PC-9 (cell line): Measurements from ENCODE around the gene IRX5. TPM values are rescaled to one million over a fixed set of nuclear protein-coding genes. Genes with fewer than 3 reads are reported as not detected.

Experiments used
- BruUV-seq: library from RNA; stranded (reverse); fragments of 400-500 nt; replicated peaks from 2 replicates; lab custom pipeline; 2021; lab: Mats Ljungman, UMichigan
- CTCF ChIA-PET: fragments of 300-600 bp; sonication (Branson Sonifier 250); formaldehyde crosslinking; loops from one replicate; lab custom pipeline; 2022; ENCODE audit warnings: antibody characterized with exemption; lab: Charles Lee
- POLR2A ChIA-PET: fragments of 300-600 bp; sonication (Branson Sonifier 250); formaldehyde crosslinking; loops from one replicate; lab custom pipeline; 2022; ENCODE audit warnings: antibody characterized with exemption; ENCODE audit not compliant: unreplicated experiment; lab: Charles Lee
- DNase-seq, 2 experiments: peaks; one replicate each; pipeline versions ENCODE4 v3.0.0 to v3.0.0-alpha.2; 2015 to 2022; ENCODE audit warnings: mixed read lengths in 1 of 2
- H2AFZ ChIP-seq: fragments of 200-600 bp; sonication (generic); 2 replicates; pipeline ENCODE4 v1.8.1; 2017; ENCODE audit warnings: antibody characterized with exemption
- H3F3A ChIP-seq: fragments of 200-600 bp; sonication (generic); 2 replicates; pipeline ENCODE4 v1.8.1; 2017; ENCODE audit warnings: antibody characterized with exemption, mild to moderate bottlenecking, low read depth; ENCODE audit not compliant: insufficient read depth
- H3K27ac ChIP-seq: fragments of 200-600 bp; sonication (generic); 2 replicates; pipeline ENCODE4 v1.6.1; 2016; ENCODE audit warnings: mixed run types
- H3K27me3 ChIP-seq: fragments of 200-600 bp; sonication (generic); 2 replicates; pipeline ENCODE4 v1.6.1; 2016; ENCODE audit warnings: low read depth, mixed run types; ENCODE audit not compliant: insufficient read depth
- H3K36me3 ChIP-seq: fragments of 200-600 bp; sonication (generic); 2 replicates; pipeline ENCODE4 v1.6.1; 2016; ENCODE audit warnings: low read depth, mixed run types
- H3K4me1 ChIP-seq: fragments of 200-600 bp; sonication (generic); replicated peaks from 2 replicates; pipeline ENCODE4 v1.6.1; 2016; ENCODE audit warnings: mixed run types; ENCODE audit not compliant: insufficient read depth
- H3K4me2 ChIP-seq: fragments of 200-600 bp; sonication (generic); 2 replicates; pipeline ENCODE4 v1.6.1; 2017; ENCODE audit warnings: mixed run types
- H3K4me3 ChIP-seq: fragments of 200-600 bp; sonication (generic); 2 replicates; pipeline ENCODE4 v1.6.1; 2016; ENCODE audit warnings: mixed run types
- H3K79me2 ChIP-seq: fragments of 200-600 bp; sonication (generic); 2 replicates; pipeline ENCODE4 v1.6.1; 2017; ENCODE audit warnings: low read depth, mixed run types
- H3K9me2 ChIP-seq: fragments of 200-600 bp; sonication (generic); 2 replicates; pipeline ENCODE4 v1.8.1; 2017; ENCODE audit warnings: mild to moderate bottlenecking; ENCODE audit not compliant: insufficient read depth
- H3K9me3 ChIP-seq: fragments of 200-600 bp; sonication (generic); 2 replicates; pipeline ENCODE4 v1.8.1; 2016; ENCODE audit warnings: low read depth; ENCODE audit not compliant: insufficient read depth
- H4K20me1 ChIP-seq: fragments of 200-600 bp; sonication (generic); 2 replicates; pipeline ENCODE4 v1.8.1; 2017; ENCODE audit not compliant: insufficient read depth
- CTCF ChIP-seq: fragments of 200-600 bp; sonication (generic); conservative IDR thresholded peaks from 2 replicates; pipeline ENCODE4 v1.6.1; 2017; ENCODE audit warnings: mixed run types, antibody characterized with exemption, mild to moderate bottlenecking, moderate library complexity
- EZH2 ChIP-seq: fragments of 200-600 bp; sonication (generic); IDR thresholded peaks from 2 replicates; pipeline ENCODE4 v1.8.0; 2017; ENCODE audit warnings: antibody characterized with exemption, low read depth
- intact Hi-C: fragments of 100-400 bp; cut with micrococcal nuclease; formaldehyde crosslinking; loops from one replicate; pipeline ENCODE4 v1.10.0; 2022; ENCODE audit not compliant: unreplicated experiment
- total RNA-seq: library from RNA; stranded (reverse); gene quantifications from 2 replicates; pipeline ENCODE4 v1.2.3, GENCODE V29; 2021

The IRX5 gene
- total RNA-seq, 1 experiment from 2014 or later, result not detected

DNA sequence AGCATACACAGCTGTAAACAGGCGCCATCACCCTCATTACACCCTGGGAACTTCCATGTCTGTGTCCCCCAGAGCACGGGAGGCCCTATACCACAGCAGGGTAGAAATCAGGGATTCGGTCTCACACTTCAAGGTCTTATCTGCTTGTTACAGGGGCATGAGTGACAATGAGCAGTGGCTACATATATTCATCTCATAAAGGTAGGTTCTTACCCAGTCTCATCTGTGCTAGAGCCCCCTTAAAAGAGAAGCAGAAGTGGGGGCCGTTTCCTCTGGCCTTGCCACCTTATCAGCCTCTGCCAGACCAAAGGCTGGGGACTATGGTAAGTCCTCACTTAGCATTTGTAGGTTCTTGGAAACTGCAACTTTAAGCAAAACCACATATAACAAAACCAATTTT, 46.5 kb downstream of the IRX5 start:
- no peak overlapping the region for H3K27ac ChIP-seq
- no peaks in the 10 kb centered on the region for H3K9me3 ChIP-seq
- intact Hi-C loops, result no loop called here
- no peaks in the 10 kb centered on the region for H3K36me3 ChIP-seq
- ChIA-PET CTCF (no interaction called here), POLR2A (no interaction called here)
- H3K4me3 ChIP-seq, result no peak overlapping the region
- no peaks in the 10 kb centered on the region for H4K20me1 ChIP-seq
- H3K4me1 ChIP-seq, result no peaks in the 10 kb centered on the region
- H3K27me3 ChIP-seq, result no peaks in the 10 kb centered on the region
- H3K4me2 ChIP-seq, result no peak overlapping the region
- no TSS peak for BruUV-seq
- H3F3A ChIP-seq, result no peaks in the 10 kb centered on the region
- TF ChIP-seq EZH2 (no peak), CTCF (no peak)
- no peaks in the 10 kb centered on the region for H3K79me2 ChIP-seq
- H3K9me2 ChIP-seq, result no peaks in the 10 kb centered on the region
- H2AFZ ChIP-seq, result no peak overlapping the region
- DNase-seq, result no peak

GRCh38 chr16:54980821-54981220, 50.2 kb downstream of the IRX5 start:
- no TSS peak for BruUV-seq
- intact Hi-C loops, result no loop called here
- Histone ChIP-seq H3K79me2 (no peaks in the 10 kb centered on the region), H3K4me1 (no peaks in the 10 kb centered on the region), H3K9me2 (no peaks in the 10 kb centered on the region), H3K4me3 (no peak overlapping the region), H4K20me1 (no peaks in the 10 kb centered on the region), H3F3A (no peaks in the 10 kb centered on the region), H3K27ac (no peak overlapping the region), H3K36me3 (no peaks in the 10 kb centered on the region), H2AFZ (no peak overlapping the region), H3K9me3 (no peaks in the 10 kb centered on the region), H3K27me3 (no peaks in the 10 kb centered on the region), H3K4me2 (no peak overlapping the region)
- ChIA-PET POLR2A (no interaction called here), CTCF (no interaction called here)
- TF ChIP-seq EZH2 (no peak), CTCF (no peak)
- DNase-seq, result no peak
